BJ (cell line): ENCODE data around the gene KCNH5. TPM values are rescaled to one million over a fixed set of nuclear protein-coding genes. Genes with fewer than 3 reads are reported as not detected.

Source experiments
- CTCF ChIA-PET: fragments of 350-600 bp; formaldehyde crosslinking; extraction: SDS; loops from one replicate; lab custom pipeline; 2021; ENCODE audit warnings: antibody characterized with exemption, inconsistent platforms; lab: Yijun Ruan, JAX
- POLR2A ChIA-PET: fragments of 300-600 bp; sonication (Branson Sonifier 250); formaldehyde crosslinking; extraction: SDS; loops from one replicate; lab custom pipeline; 2021; ENCODE audit warnings: antibody characterized with exemption; lab: Charles Lee
- DNase-seq: peaks from one replicate; pipeline ENCODE4 v3.0.0-alpha.2; 2011; ENCODE audit warnings: low read depth
- H3K27me3 ChIP-seq: 2 replicates; pipeline ENCODE4 v1.6.0; 2011; ENCODE audit warnings: low read length; ENCODE audit not compliant: control insufficient read depth, insufficient read depth
- H3K36me3 ChIP-seq: 2 replicates; pipeline ENCODE4 v1.5.1; 2011; ENCODE audit warnings: low read length; ENCODE audit not compliant: control insufficient read depth, insufficient read depth
- H3K4me3 ChIP-seq: 2 replicates; pipeline ENCODE4 v1.5.1; 2011; ENCODE audit warnings: low read depth, mild to moderate bottlenecking, control low read depth, low read length
- polyA plus RNA-seq: library from polyadenylated mRNA; depleted of rRNA; stranded (reverse); fragments of >200 nt; gene quantifications from 2 replicates; pipeline ENCODE4 v1.2.3, GENCODE V29; 2011
- TF ChIP-seq, protein P1 (sequence below): IDR thresholded peaks from 2 replicates; pipeline ENCODE4 v1.5.1; 2011; ENCODE audit warnings: low read depth, mild to moderate bottlenecking, control low read depth, inconsistent platforms, low read length, moderate library complexity; ENCODE audit not compliant: insufficient read depth

Gene KCNH5
- polyA plus RNA-seq, 1 experiment = 0.05 TPM

DNA sequence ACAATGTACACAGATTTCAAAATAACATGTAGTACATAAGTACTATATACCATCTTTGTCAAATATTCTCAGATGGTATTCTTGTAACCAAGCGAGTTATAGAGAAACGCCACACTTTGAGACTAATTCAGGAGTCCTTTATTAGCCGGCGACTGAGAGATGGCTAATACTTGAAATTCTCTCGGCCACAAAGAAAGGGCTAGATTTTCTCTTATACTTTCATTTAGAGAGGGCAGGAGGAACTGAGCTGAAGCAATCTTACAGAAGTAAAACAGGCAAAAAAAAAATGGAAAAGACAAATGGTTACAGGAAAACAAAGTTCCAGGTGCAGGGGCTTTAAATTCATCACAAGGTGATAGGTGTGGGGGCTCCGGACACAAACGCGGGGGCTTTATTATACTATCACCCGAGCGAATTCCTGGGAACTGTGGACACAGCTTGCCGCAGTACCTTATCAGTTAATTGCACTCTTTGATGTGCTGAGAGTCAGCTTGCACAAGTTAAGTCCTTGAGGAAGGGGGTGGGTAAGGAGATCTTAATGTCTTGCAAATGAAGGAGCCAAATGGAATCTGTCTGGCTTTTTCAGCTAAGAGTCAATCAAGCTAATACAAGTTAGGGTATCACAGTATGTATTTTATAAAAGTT is 382.3 kb downstream of the KCNH5 start:
- no peaks in the 10 kb centered on the region for H3K36me3 ChIP-seq
- no peaks in the 10 kb centered on the region for H3K27me3 ChIP-seq
- H3K4me3 ChIP-seq = no peak overlapping the region
- CTCF ChIA-PET = no interaction called here
- POLR2A ChIA-PET = no interaction called here
- no peak for DNase-seq
- TF ChIP-seq, protein P1, sequence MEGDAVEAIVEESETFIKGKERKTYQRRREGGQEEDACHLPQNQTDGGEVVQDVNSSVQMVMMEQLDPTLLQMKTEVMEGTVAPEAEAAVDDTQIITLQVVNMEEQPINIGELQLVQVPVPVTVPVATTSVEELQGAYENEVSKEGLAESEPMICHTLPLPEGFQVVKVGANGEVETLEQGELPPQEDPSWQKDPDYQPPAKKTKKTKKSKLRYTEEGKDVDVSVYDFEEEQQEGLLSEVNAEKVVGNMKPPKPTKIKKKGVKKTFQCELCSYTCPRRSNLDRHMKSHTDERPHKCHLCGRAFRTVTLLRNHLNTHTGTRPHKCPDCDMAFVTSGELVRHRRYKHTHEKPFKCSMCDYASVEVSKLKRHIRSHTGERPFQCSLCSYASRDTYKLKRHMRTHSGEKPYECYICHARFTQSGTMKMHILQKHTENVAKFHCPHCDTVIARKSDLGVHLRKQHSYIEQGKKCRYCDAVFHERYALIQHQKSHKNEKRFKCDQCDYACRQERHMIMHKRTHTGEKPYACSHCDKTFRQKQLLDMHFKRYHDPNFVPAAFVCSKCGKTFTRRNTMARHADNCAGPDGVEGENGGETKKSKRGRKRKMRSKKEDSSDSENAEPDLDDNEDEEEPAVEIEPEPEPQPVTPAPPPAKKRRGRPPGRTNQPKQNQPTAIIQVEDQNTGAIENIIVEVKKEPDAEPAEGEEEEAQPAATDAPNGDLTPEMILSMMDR = no peak

DNA sequence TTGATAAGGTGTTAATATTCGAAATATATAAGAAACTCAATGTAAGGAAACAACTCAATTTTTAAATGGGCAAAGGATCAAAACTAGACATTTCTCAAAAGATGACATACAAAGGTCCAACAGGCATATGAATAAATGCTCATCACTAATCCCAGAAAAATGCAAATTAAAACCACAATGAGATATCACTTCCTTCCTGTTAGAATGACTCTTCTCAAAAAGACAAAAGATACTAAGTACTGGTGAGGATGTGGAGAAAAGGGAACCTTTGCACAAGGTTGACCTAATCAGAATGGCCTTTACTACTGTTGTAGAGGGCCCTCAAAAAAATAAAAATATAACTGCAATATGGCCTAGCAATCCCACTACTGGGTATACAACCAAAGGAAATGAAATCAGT is 383.4 kb downstream of the KCNH5 start:
- no peaks in the 10 kb centered on the region for H3K27me3 ChIP-seq
- TF ChIP-seq, protein P1 = no peak
- ChIA-PET POLR2A (no interaction called here), CTCF (no interaction called here)
- no peaks in the 10 kb centered on the region for H3K36me3 ChIP-seq
- H3K4me3 ChIP-seq = no peak overlapping the region
- DNase-seq = no peak

DNA sequence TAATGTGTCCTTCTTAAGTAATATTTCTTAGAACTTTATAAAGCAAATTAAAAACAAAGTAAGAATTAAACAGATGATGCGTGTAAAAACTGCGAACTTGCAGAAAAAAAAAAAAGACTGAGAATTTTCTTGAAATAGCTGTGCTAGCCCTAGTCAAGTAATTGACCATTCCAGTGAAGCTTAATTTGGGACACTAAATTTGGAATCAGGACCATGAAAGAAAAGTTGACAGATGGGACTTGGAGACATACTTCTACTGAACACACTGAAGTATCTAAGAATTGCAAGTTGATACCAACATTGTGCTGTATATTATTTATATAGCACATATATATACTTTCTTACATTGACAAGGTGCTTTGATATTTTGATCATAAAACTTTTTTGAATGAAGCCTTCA is 386.6 kb downstream of the KCNH5 start:
- POLR2A ChIA-PET = no interaction called here
- TF ChIP-seq, protein P1 = no peak
- no peak for DNase-seq
- no peaks in the 10 kb centered on the region for H3K36me3 ChIP-seq
- CTCF ChIA-PET = no interaction called here
- no peaks in the 10 kb centered on the region for H3K27me3 ChIP-seq
- no peak overlapping the region for H3K4me3 ChIP-seq

DNA sequence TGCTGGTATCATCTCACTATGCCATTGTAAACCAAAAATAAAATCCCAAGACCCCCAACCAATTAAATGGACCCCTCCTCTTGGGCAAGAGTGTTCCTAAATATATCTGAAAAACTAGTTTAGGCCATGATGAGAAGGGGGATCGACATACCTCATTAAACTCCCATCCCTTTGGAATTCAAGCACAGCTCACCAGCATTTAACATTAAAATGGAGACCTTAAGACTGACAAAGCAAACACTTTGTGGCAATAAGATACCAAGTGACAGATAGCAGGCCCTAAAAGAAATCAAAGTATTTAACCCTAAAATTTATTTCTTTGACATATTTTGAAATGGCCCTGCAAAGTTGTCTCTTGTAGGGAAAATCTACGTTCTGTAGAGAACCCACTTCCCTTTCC is 387.9 kb downstream of the KCNH5 start:
- DNase-seq = no peak
- no peaks in the 10 kb centered on the region for H3K36me3 ChIP-seq
- ChIA-PET CTCF (no interaction called here), POLR2A (no interaction called here)
- H3K4me3 ChIP-seq = no peak overlapping the region
- TF ChIP-seq, protein P1 = no peak
- no peaks in the 10 kb centered on the region for H3K27me3 ChIP-seq

DNA sequence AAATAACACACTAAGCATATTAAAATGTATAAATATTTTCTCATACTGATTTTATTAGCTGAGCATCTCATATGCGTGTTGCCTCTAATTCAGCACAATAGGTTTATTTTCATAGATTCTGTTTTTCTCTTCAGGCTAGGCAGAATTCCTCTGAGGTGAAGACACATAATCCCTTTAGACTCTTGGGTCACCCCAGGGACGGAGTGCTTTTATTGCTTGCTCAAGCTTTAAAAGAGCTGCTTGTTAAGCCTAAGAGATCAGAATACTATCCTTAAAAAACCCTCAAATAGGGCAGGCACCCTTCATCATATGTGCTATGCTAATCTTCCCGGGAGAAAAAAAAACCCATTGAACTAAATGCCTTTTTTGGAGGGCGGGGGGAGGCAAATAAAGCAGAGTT is 390.1 kb downstream of the KCNH5 start:
- H3K36me3 ChIP-seq = no peaks in the 10 kb centered on the region
- H3K27me3 ChIP-seq = no peaks in the 10 kb centered on the region
- POLR2A ChIA-PET = no interaction called here
- TF ChIP-seq, protein P1 = no peak
- DNase-seq = no peak
- CTCF ChIA-PET = interaction anchor here (1.1 kb wide), 1 partner anchor 284 kb away, joined by 3 read pairs; no protein-coding TSS in a partner anchor
- H3K4me3 ChIP-seq = no peak overlapping the region
